Calu3 (cell line): ENCODE data around the gene ELP2. TPM values are rescaled to one million over a fixed set of nuclear protein-coding genes. Genes with fewer than 3 reads are reported as not detected.

Source experiments
- BruUV-seq: library from RNA; stranded (reverse); fragments of 400-500 nt; replicated peaks from 2 replicates; lab custom pipeline; 2021; lab: Mats Ljungman, UMichigan
- CTCF ChIA-PET: fragments of 300-600 bp; sonication (Branson Sonifier 250); formaldehyde crosslinking; loops from one replicate; lab custom pipeline; 2022; ENCODE audit warnings: antibody characterized with exemption; lab: Charles Lee
- DNase-seq: peaks from one replicate; pipeline ENCODE4 v3.0.0; 2022
- H3K27ac Mint-ChIP-seq: one replicate; pipeline ENCODE4 v1.8.0; 2022; ENCODE audit warnings: mixed read lengths; ENCODE audit not compliant: unreplicated experiment
- H3K27me3 Mint-ChIP-seq: one replicate; pipeline ENCODE4 v1.8.0; 2022; ENCODE audit warnings: mixed read lengths; ENCODE audit not compliant: unreplicated experiment
- H3K36me3 Mint-ChIP-seq: one replicate; pipeline ENCODE4 v1.8.0; 2022; ENCODE audit warnings: mild to moderate bottlenecking, moderate library complexity, mixed read lengths; ENCODE audit not compliant: insufficient read depth, unreplicated experiment
- H3K4me1 Mint-ChIP-seq: one replicate; pipeline ENCODE4 v1.8.0; 2022; ENCODE audit warnings: mild to moderate bottlenecking, low read depth, mixed read lengths; ENCODE audit not compliant: unreplicated experiment
- H3K4me3 Mint-ChIP-seq: one replicate; pipeline ENCODE4 v1.8.0; 2022; ENCODE audit warnings: mild to moderate bottlenecking, low read depth, moderate library complexity, mixed read lengths; ENCODE audit not compliant: unreplicated experiment
- H3K9me3 Mint-ChIP-seq: one replicate; pipeline ENCODE4 v1.8.0; 2022; ENCODE audit warnings: low read depth, mixed read lengths; ENCODE audit not compliant: unreplicated experiment
- intact Hi-C: fragments of 100-400 bp; cut with micrococcal nuclease; formaldehyde crosslinking; loops from one replicate; pipeline ENCODE4 v1.10.0; 2022; ENCODE audit not compliant: unreplicated experiment
- total RNA-seq: library from RNA; stranded (reverse); gene quantifications from 2 replicates; pipeline ENCODE4 v1.2.3, GENCODE V29; 2022
- TF ChIP-seq, protein P1 (sequence below): fragments of 200-600 bp; IDR thresholded peaks from one replicate; pipeline ENCODE4 v1.8.0; 2022; ENCODE audit warnings: antibody characterized with exemption; ENCODE audit not compliant: unreplicated experiment

Gene ELP2
- total RNA-seq, 1 experiment from 2014 or later = 82.2 TPM

DNA sequence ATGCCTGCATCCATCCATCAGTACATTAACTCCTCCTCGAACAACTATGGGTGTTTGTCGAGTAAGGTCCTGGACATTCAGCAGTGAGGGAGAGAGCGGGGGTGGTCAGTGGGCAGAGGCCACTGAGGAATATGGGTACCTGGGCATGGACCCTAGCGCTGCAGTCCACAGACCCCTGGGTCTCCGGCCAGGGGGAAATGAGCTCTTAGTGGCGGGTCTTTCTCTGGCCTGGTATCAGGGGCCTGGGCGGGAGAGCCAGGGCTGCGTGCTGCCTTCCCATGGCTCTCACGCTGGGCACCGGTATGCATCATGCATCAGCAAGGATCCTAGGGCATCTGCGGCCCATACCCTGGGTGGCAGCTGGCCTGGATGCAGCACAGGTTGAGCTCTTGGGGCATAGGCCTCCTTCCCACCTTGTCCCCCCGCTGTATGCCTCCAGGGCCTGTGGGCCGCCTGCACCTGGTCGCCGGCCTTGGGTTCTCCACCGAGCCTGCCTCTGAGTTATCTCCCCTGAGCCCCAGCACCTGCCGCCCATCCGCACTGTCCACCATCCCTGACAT, 56.3 kb downstream of the ELP2 start:
- CTCF ChIA-PET = interaction anchor here (0.7 kb wide), 1 partner anchor 896 kb away, joined by 6 read pairs; the partner anchor contains the start of gene ZSCAN30
- TF ChIP-seq, protein P1, sequence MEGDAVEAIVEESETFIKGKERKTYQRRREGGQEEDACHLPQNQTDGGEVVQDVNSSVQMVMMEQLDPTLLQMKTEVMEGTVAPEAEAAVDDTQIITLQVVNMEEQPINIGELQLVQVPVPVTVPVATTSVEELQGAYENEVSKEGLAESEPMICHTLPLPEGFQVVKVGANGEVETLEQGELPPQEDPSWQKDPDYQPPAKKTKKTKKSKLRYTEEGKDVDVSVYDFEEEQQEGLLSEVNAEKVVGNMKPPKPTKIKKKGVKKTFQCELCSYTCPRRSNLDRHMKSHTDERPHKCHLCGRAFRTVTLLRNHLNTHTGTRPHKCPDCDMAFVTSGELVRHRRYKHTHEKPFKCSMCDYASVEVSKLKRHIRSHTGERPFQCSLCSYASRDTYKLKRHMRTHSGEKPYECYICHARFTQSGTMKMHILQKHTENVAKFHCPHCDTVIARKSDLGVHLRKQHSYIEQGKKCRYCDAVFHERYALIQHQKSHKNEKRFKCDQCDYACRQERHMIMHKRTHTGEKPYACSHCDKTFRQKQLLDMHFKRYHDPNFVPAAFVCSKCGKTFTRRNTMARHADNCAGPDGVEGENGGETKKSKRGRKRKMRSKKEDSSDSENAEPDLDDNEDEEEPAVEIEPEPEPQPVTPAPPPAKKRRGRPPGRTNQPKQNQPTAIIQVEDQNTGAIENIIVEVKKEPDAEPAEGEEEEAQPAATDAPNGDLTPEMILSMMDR = no peak
- peaks cover 31% of the 10 kb centered on the region for H3K4me1 Mint-ChIP-seq
- no TSS peak for BruUV-seq
- no peaks in the 10 kb centered on the region for H3K27me3 Mint-ChIP-seq
- no peak overlapping the region for H3K27ac Mint-ChIP-seq
- no peaks in the 10 kb centered on the region for H3K9me3 Mint-ChIP-seq
- intact Hi-C loops = no loop called here
- H3K36me3 Mint-ChIP-seq = peaks cover 43% of the 10 kb centered on the region
- DNase-seq = no peak
- H3K4me3 Mint-ChIP-seq = peak overlapping the region; percentile 91

DNA sequence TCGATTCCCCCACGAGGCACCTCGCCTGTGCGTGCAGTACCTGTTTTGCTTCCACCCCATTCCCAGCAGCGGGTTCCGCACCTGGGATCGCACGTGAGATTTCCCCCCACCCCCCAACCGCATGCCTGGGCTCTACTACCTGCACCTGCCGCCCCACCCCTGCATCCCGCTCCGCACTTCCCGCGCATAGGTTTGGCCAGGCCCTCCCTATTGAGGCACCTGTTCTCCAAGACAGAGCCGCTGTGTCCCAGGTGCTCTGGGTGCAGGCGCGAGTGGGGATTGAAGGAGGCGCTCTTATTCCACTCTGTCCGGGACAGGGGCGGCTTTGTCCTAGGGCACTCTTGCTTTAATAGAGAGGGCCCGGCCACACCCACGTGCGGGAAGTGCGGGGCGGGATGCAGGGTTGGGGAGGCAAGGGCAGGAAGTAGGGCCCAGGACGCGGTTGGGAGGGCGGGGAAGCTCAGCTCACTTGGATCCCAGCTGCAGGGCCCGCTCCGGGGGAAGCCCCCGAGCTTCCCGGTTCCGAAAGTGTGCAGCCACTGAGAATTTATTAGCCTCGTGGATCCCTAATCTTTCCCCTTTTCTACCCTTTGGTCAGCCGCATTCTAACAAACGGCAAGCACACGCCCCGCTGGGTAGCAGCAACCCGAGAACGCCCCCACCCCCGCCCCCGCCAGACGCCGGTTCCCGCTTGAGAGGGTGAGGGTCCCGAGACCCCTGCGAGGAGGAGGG, 56.9 kb downstream of the ELP2 start:
- TF ChIP-seq, protein P1 = no peak
- intact Hi-C loops = no loop called here
- peaks cover 46% of the 10 kb centered on the region for H3K36me3 Mint-ChIP-seq
- TSS peak; percentile 57 for BruUV-seq
- peak overlapping the region; percentile 25 for H3K27ac Mint-ChIP-seq
- peaks cover 35% of the 10 kb centered on the region for H3K4me1 Mint-ChIP-seq
- no peaks in the 10 kb centered on the region for H3K27me3 Mint-ChIP-seq
- H3K9me3 Mint-ChIP-seq = no peaks in the 10 kb centered on the region
- H3K4me3 Mint-ChIP-seq = peak overlapping the region; percentile 91
- CTCF ChIA-PET = interaction anchor here (0.7 kb wide), 2 partner anchors 9 to 896 kb away, joined by 3 to 6 read pairs; partner anchors contain the start of gene ZSCAN30
- DNase-seq = peak; percentile 59

DNA sequence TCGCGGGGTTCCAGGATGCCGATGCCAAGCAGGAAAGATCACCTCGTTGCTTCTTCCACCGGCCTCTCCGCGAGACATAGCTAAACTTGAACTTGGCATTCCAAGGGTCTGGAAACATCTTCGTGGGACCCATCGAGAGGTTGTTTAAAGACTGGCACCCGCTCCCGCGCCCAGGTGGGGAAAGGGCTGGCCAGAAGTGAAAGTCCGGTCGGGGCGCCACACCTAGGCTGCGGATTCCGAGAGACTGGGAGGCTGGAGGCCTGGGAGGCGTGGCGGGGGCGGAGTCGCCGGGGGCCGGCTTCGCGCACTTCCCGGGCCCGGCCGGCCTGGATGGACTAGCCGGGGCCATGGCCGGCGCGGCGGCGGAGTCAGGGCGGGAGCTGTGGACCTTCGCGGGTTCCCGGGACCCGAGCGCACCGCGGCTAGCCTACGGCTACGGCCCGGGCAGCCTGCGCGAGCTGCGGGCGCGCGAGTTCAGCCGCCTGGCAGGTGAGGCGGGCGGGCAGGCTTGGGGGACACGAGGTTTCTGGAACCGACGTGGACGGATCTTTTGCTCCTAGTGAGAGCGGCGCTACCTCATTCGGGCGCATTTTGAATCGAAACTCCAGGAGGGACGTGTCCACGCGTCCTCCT, 57.6 kb downstream of the ELP2 start, which contains the start of gene MOCOS:
MOCOS (plus strand) TSS at position 305 of the 633 bp plus-strand sequence; CDS start at position 348, 43 bp downstream.
- TF ChIP-seq, protein P1 = no peak
- Mint-ChIP-seq H3K4me1 (peaks cover 35% of the 10 kb centered on the region), H3K36me3 (peaks cover 46% of the 10 kb centered on the region), H3K9me3 (no peaks in the 10 kb centered on the region), H3K27me3 (no peaks in the 10 kb centered on the region), H3K27ac (peak within 1 kb of the TSS; percentile 58), H3K4me3 (peak within 1 kb of the TSS; percentile 91)
- DNase-seq = peak; percentile 95
- no TSS peak for BruUV-seq
- intact Hi-C loops = no loop called here
- CTCF ChIA-PET = interaction anchor here (0.7 kb wide), 1 partner anchor 9 kb away, joined by 3 read pairs; no protein-coding TSS in a partner anchor
